NCI-H82 (cell line): ENCODE data around the gene SPATA2L.
A peak's percentile ranks its signal among the peaks of the same experiment; 100 is the strongest.

Source experiments
- DNase-seq: peaks from one replicate; lab custom pipeline; 2025; lab: John Stamatoyannopoulos, UW

Gene SPATA2L

GRCh38 chr16:89729293-89729692, 27.8 kb upstream of the SPATA2L start:
- no peak for DNase-seq

- DNase-seq, result no peak
Observed at GRCh38 chr16:89727406-89728120, 26.1 kb upstream of the SPATA2L start.

- DNase-seq, result no peak
Observed at GRCh38 chr16:89723279-89724250, 22.1 kb upstream of the SPATA2L start.

- no peak for DNase-seq
Observed at GRCh38 chr16:89722392-89723278, 21.1 kb upstream of the SPATA2L start.

GRCh38 chr16:89721546-89722391, 20.3 kb upstream of the SPATA2L start:
- peak; percentile 47 for DNase-seq

GRCh38 chr16:89720813-89721545, 19.5 kb upstream of the SPATA2L start, which contains the start of the genes VPS9D1 and ZNF276:
Gene VPS9D1 (minus strand): TSS chr16:89720898. CDS start chr16:89720861, 37 bp downstream.
Gene ZNF276 (plus strand): TSS chr16:89721537. CDS start chr16:89721641, 104 bp downstream.
- peak; percentile 89 for DNase-seq

- peak; percentile 74 for DNase-seq
Observed at GRCh38 chr16:89720551-89720812, 19.0 kb upstream of the SPATA2L start.

GRCh38 chr16:89717688-89718505, 16.4 kb upstream of the SPATA2L start:
- no peak for DNase-seq

- no peak for DNase-seq
Observed at GRCh38 chr16:89716916-89717687, 15.6 kb upstream of the SPATA2L start.

GRCh38 chr16:89716493-89716892, 15.0 kb upstream of the SPATA2L start:
- no peak for DNase-seq

- peak; percentile 59 for DNase-seq
Observed at GRCh38 chr16:89712274-89712781, 10.8 kb upstream of the SPATA2L start.

- peak; percentile 87 for DNase-seq
Observed at GRCh38 chr16:89711601-89712273, 10.2 kb upstream of the SPATA2L start.

GRCh38 chr16:89710709-89711564, 9.4 kb upstream of the SPATA2L start:
- DNase-seq, result no peak

- no peak for DNase-seq
Observed at GRCh38 chr16:89709716-89710432, 8.4 kb upstream of the SPATA2L start.

GRCh38 chr16:89709166-89709565, 7.7 kb upstream of the SPATA2L start:
- no peak for DNase-seq

- no peak for DNase-seq
Observed at GRCh38 chr16:89708481-89708931, 7.0 kb upstream of the SPATA2L start.
